LNCAP (cell line): ENCODE data around the gene EPG5.

Experiments
- CTCF ChIP-seq: fragments of 450-650 bp; IDR thresholded peaks from 2 replicates; pipeline ENCODE4 v1.5.1; 2017; ENCODE audit warnings: mild to moderate bottlenecking

The EPG5 gene

GRCh38 chr18:45993438-45993837 is 26.3 kb upstream of the EPG5 start:
- TF ChIP-seq CTCF: no peak

- no peak for TF ChIP-seq CTCF
Observed at GRCh38 chr18:45991788-45992187, 24.7 kb upstream of the EPG5 start.

- TF ChIP-seq CTCF: no peak
Observed at GRCh38 chr18:45984546-45985235, 17.6 kb upstream of the EPG5 start.

GRCh38 chr18:45981821-45982220 is 14.7 kb upstream of the EPG5 start:
- TF ChIP-seq CTCF: no peak

GRCh38 chr18:45980229-45980628 is 13.1 kb upstream of the EPG5 start:
- TF ChIP-seq CTCF: no peak

- TF ChIP-seq CTCF: no peak
Observed at GRCh38 chr18:45978084-45978483, 11.0 kb upstream of the EPG5 start.

- TF ChIP-seq CTCF: no peak
Observed at GRCh38 chr18:45976974-45977373, 9.8 kb upstream of the EPG5 start.

- no peak for TF ChIP-seq CTCF
Observed at GRCh38 chr18:45976566-45976965, 9.4 kb upstream of the EPG5 start.
